SK-N-SH treated with all-trans-retinoic acid at 6 μM for 48 hours (cell line): ENCODE measurements around the gene APBB1.

ENCODE experiments used
- CREB5 ChIP-seq: fragments of 250-450 bp; sonication (Bioruptor Pico); IDR thresholded peaks from 2 replicates; pipeline ENCODE4 v1.5.1; 2020; ENCODE audit warnings: low read depth, mild to moderate bottlenecking, moderate library complexity
- PATZ1 ChIP-seq: fragments of 250-450 bp; sonication (Bioruptor Pico); IDR thresholded peaks from 2 replicates; pipeline ENCODE4 v1.8.0; 2020; ENCODE audit warnings: mild to moderate bottlenecking, moderate library complexity, borderline replicate concordance
- TSHZ2 ChIP-seq: fragments of 250-450 bp; sonication (Bioruptor Pico); IDR thresholded peaks from 2 replicates; pipeline ENCODE4 v1.5.0; 2020; ENCODE audit warnings: mild to moderate bottlenecking, moderate library complexity
- ZFP3 ChIP-seq: fragments of 250-450 bp; sonication (Bioruptor Pico); IDR thresholded peaks from 2 replicates; pipeline ENCODE4 v1.5.0; 2020; ENCODE audit warnings: mild to moderate bottlenecking, moderate library complexity
- ZFP30 ChIP-seq: fragments of 450-650 bp; formaldehyde crosslinking; IDR thresholded peaks from 2 replicates; pipeline ENCODE4 v1.5.0; 2022; ENCODE audit warnings: mild to moderate bottlenecking, moderate library complexity

- TF ChIP-seq ZFP30 (CRISPR knock-in tag) (no peak), CREB5 (CRISPR knock-in tag) (no peak), ZFP3 (CRISPR knock-in tag) (no peak), TSHZ2 (CRISPR knock-in tag) (no peak), PATZ1 (CRISPR knock-in tag) (no peak)
These were observed 40.3 kb downstream of the APBB1 start for GRCh38 chr11:6378640-6378989.
